B cell (primary cell): ENCODE measurements around the gene SLC7A5. TPM values are rescaled to one million over a fixed set of nuclear protein-coding genes. Genes with fewer than 3 reads are reported as not detected.
"Not testable (repeated sequence)": the region's sequence is repeated elsewhere in the genome, so short reads cannot be mapped to it uniquely, and the experiment has no call there.

Source experiments
- ATAC-seq: fragments of 200-7000 bp; cut with Tn5 transposase; one replicate; pipeline ENCODE4 v1.10.0; 2021; ENCODE audit warnings: low read depth, mild to moderate bottlenecking, moderate number of reproducible peaks, moderate library complexity
- CTCF ChIA-PET: fragments of 350-600 bp; sonication (Branson Sonifier 250); formaldehyde crosslinking; loops from one replicate; lab custom pipeline; 2021; ENCODE audit warnings: antibody characterized with exemption, inconsistent platforms; lab: Charles Lee
- POLR2A ChIA-PET: fragments of 350-600 bp; sonication (Branson Sonifier 250); formaldehyde crosslinking; loops from one replicate; lab custom pipeline; 2021; ENCODE audit warnings: antibody characterized with exemption; lab: Charles Lee
- DNase-seq: peaks from one replicate; pipeline ENCODE4 v3.0.0; 2013
- H2AFZ ChIP-seq: 2 replicates; pipeline ENCODE4 v1.6.1; 2012; ENCODE audit warnings: mild to moderate bottlenecking, low read depth, low read length; ENCODE audit not compliant: insufficient read depth, poor library complexity, severe bottlenecking
- H3K27ac ChIP-seq, 2 donors: 1 replicate in 1 of 2; 2 replicates in 1 of 2; pipeline ENCODE4 v1.5.1; 2012 to 2013; ENCODE audit warnings: low read length in 2 of 2, mild to moderate bottlenecking in 2 of 2, moderate library complexity in 1 of 2
- H3K27me3 ChIP-seq, 4 experiments: fragments of 200-600 bp in 1 of 4; sonication (generic) in 1 of 4; replicated peaks in 1 of 4; 1 replicate in 2 of 4; 2 replicates in 2 of 4; pipeline versions ENCODE4 v1.6.1 to v1.7.0; 2013 to 2016; ENCODE audit warnings: low read length in 3 of 4, mild to moderate bottlenecking in 2 of 4, mixed read lengths in 1 of 4, moderate library complexity in 1 of 4; ENCODE audit not compliant: insufficient read depth in 4 of 4, control insufficient read depth in 3 of 4; ENCODE audit errors: control extremely low read depth in 1 of 4
- H3K36me3 ChIP-seq, 2 experiments: replicated peaks in 1 of 2; 1 replicate in 1 of 2; 2 replicates in 1 of 2; pipeline versions ENCODE4 v1.6.1 to v1.7.1; 2013; ENCODE audit warnings: low read length in 1 of 2; ENCODE audit not compliant: insufficient read depth in 2 of 2, control insufficient read depth in 1 of 2; ENCODE audit errors: control extremely low read depth in 1 of 2, extremely low read depth in 1 of 2
- H3K4me1 ChIP-seq, 2 donors: fragments of 200-600 bp in 1 of 2; sonication (generic) in 1 of 2; 1 replicate in 1 of 2; 2 replicates in 1 of 2; pipeline versions ENCODE4 v1.5.1 to v1.6.1; 2013 to 2017; ENCODE audit warnings: low read length in 2 of 2; ENCODE audit not compliant: control insufficient read depth in 2 of 2, insufficient read depth in 2 of 2
- H3K4me2 ChIP-seq: replicated peaks from 2 replicates; pipeline ENCODE3; 2012; ENCODE audit warnings: mild to moderate bottlenecking, low read depth, low read length; ENCODE audit not compliant: poor library complexity, severe bottlenecking
- H3K4me3 ChIP-seq, 5 experiments: fragments of 200-600 bp in 1 of 5; sonication (generic) in 1 of 5; 1 replicate in 3 of 5; 2 replicates in 2 of 5; pipeline versions ENCODE4 v1.5.1 to v1.7.0; 2011 to 2016; ENCODE audit warnings: low read length in 4 of 5, mild to moderate bottlenecking in 4 of 5, low read depth in 2 of 5, control low read depth in 1 of 5, moderate library complexity in 1 of 5; ENCODE audit not compliant: insufficient read depth in 1 of 5; ENCODE audit errors: control extremely low read depth in 1 of 5, extremely low read depth in 1 of 5
- H3K79me2 ChIP-seq: fragments of 200-600 bp; sonication (generic); one replicate; pipeline ENCODE4 v1.6.0; 2016; ENCODE audit warnings: low read length; ENCODE audit not compliant: control insufficient read depth, insufficient read depth
- H3K9ac ChIP-seq: fragments of 200-600 bp; sonication (generic); 2 replicates; pipeline ENCODE4 v1.6.1; 2017; ENCODE audit warnings: mild to moderate bottlenecking, low read length, moderate library complexity
- H3K9me3 ChIP-seq, 3 donors: one replicate each; pipeline versions ENCODE4 v1.6.1 to v1.7.1; 2013; ENCODE audit warnings: low read length in 2 of 3; ENCODE audit not compliant: control insufficient read depth in 2 of 3, insufficient read depth in 1 of 3; ENCODE audit errors: control extremely low read depth in 1 of 3
- H4K20me1 ChIP-seq: 2 replicates; pipeline ENCODE4 v1.6.0; 2012; ENCODE audit warnings: mild to moderate bottlenecking, low read length; ENCODE audit not compliant: insufficient read depth, control insufficient read depth, poor library complexity, severe bottlenecking
- H3K27ac Mint-ChIP-seq: one replicate; pipeline ENCODE4 v1.8.0; 2021; ENCODE audit warnings: mixed read lengths
- H3K27me3 Mint-ChIP-seq: one replicate; pipeline ENCODE4 v1.8.0; 2021; ENCODE audit warnings: mixed read lengths
- H3K4me1 Mint-ChIP-seq: one replicate; pipeline ENCODE4 v1.8.0; 2021; ENCODE audit warnings: mixed read lengths
- H3K4me3 Mint-ChIP-seq: one replicate; pipeline ENCODE4 v1.8.0; 2021; ENCODE audit warnings: mixed read lengths
- H3K9me3 Mint-ChIP-seq: one replicate; pipeline ENCODE4 v1.8.0; 2022; ENCODE audit warnings: mixed read lengths; ENCODE audit not compliant: insufficient read depth
- CTCF ChIP-seq: fragments of 200-600 bp; IDR thresholded peaks from one replicate; pipeline ENCODE4 v1.8.0; 2022; ENCODE audit warnings: antibody characterized with exemption, mild to moderate bottlenecking
- EZH2 ChIP-seq: IDR thresholded peaks from 2 replicates; pipeline ENCODE4 v1.6.1; 2012; ENCODE audit warnings: borderline replicate concordance, low read depth, mild to moderate bottlenecking, moderate library complexity, low read length; ENCODE audit not compliant: insufficient read depth, poor library complexity, severe bottlenecking
- WGBS: methylation state at CpG from one replicate; pipeline ENCODE4 v1.1.5; 2013; ENCODE audit warnings: missing lambda C conversion rate; ENCODE audit not compliant: insufficient coverage; 5-methylcytosine and 5-hydroxymethylcytosine counted together
- intact Hi-C: fragments of 100-400 bp; cut with micrococcal nuclease; formaldehyde crosslinking; loops from one replicate; pipeline ENCODE4 v1.10.0; 2022
- polyA plus RNA-seq: library from polyadenylated mRNA; depleted of rRNA; stranded (reverse); fragments of >200 nt; gene quantifications from 2 replicates; pipeline ENCODE4 v1.2.3, GENCODE V29; 2012
- total RNA-seq, 2 donors: library from RNA; stranded (reverse); fragments of 120-200 nt in 1 of 2; gene quantifications; 1 replicate in 1 of 2; 2 replicates in 1 of 2; pipeline versions ENCODE4 v1.2.3 to v1.2.4, GENCODE V29; 2013 to 2022

Gene SLC7A5
- total and polyA plus RNA-seq, 2 donors (not counting 1 experiment from before 2014, with no cell fraction given) = 2.5 to 20.9 TPM

- no peak for TF ChIP-seq CTCF
- no peak for TF ChIP-seq EZH2
- DNase-seq (no peak), ATAC-seq (peak; percentile 29)
- intact Hi-C loops = loop anchor here (10.0 kb wide), 1 partner anchor 560 kb away; no protein-coding TSS in a partner anchor
- no peak overlapping the region for H3K4me2 ChIP-seq
- 56% methylated on average over 22 of the region's 24 CpGs for WGBS
- peaks cover 0 to 7% (median 1%) of the 10 kb centered on the region in 4 experiments for H3K27me3 ChIP-seq
- peaks cover 0 to 5% of the 10 kb centered on the region in 2 donors for H3K4me1 ChIP-seq
- ChIA-PET POLR2A (interaction anchor here (0.7 to 0.8 kb wide), 2 partner anchors 96 to 109 kb away, joined by 3 to 5 read pairs; partner anchors contain the start of gene KLHDC4), CTCF (interaction anchor here (0.5 to 13.1 kb wide), 11 partner anchors 18 to 564 kb away, joined by 3 to 498 read pairs (median 5); no protein-coding TSS in a partner anchor)
- peak overlapping the region; percentile 24 for H3K4me3 Mint-ChIP-seq
- H3K27ac ChIP-seq = no peak overlapping the region
- H3K27me3 Mint-ChIP-seq = peaks cover 15% of the 10 kb centered on the region
- H3K9ac ChIP-seq = no peak overlapping the region
- no peaks in the 10 kb centered on the region for H4K20me1 ChIP-seq
- no peaks in the 10 kb centered on the region for H3K36me3 ChIP-seq
- H3K4me1 Mint-ChIP-seq = peaks cover 17% of the 10 kb centered on the region
- H2AFZ ChIP-seq = no peak overlapping the region
- H3K9me3 Mint-ChIP-seq = peaks cover 2% of the 10 kb centered on the region
- peak overlapping the region; percentile 27 for H3K27ac Mint-ChIP-seq
- no peaks in the 10 kb centered on the region for H3K9me3 ChIP-seq
- H3K4me3 ChIP-seq = no peak overlapping the region
- no peaks in the 10 kb centered on the region for H3K79me2 ChIP-seq
Observed at GRCh38 chr16:87874639-87875427, 5.5 kb upstream of the SLC7A5 start.

- H4K20me1 ChIP-seq, DNase-seq, H3K36me3 ChIP-seq, H3K79me2 ChIP-seq, H3K4me3 ChIP-seq, H3K9ac ChIP-seq, ATAC-seq, H3K9me3 Mint-ChIP-seq, H3K27me3 ChIP-seq, H3K4me2 ChIP-seq, H3K27me3 Mint-ChIP-seq, H3K9me3 ChIP-seq, H3K27ac ChIP-seq, H2AFZ ChIP-seq: not testable (repeated sequence)
- H3K4me1 ChIP-seq = peaks cover 5 to 25% of the 10 kb centered on the region in 2 donors
- 95% methylated on average over 14 of the region's 24 CpGs for WGBS
- Mint-ChIP-seq H3K4me3 (peak overlapping the region; percentile 74), H3K27ac (peak overlapping the region; percentile 50), H3K4me1 (peaks cover 44% of the 10 kb centered on the region)
- ChIA-PET CTCF (interaction anchor here (0.7 to 13.1 kb wide), 24 partner anchors 15 to 568 kb away, joined by 3 to 498 read pairs (median 8); partner anchors contain the start of gene KLHDC4), POLR2A (interaction anchor here (0.8 to 2.0 kb wide), 5 partner anchors 21 to 91 kb away, joined by 3 to 25 read pairs (median 3); no protein-coding TSS in a partner anchor)
- intact Hi-C loops = loop anchor here (1.0 to 10.0 kb wide), 5 partner anchors 20 to 564 kb away; no protein-coding TSS in a partner anchor
Observed at GRCh38 chr16:87870418-87871291, 1.3 kb upstream of the SLC7A5 start.
